ENCODE results near the gene IFNA10. TPM values are rescaled to one million over a fixed set of nuclear protein-coding genes. Genes with fewer than 3 reads are reported as not detected.

The IFNA10 gene
- total and polyA plus RNA-seq, 2 of the 4 experiments (the other 2 are of a cell fraction) = not detected

DNA sequence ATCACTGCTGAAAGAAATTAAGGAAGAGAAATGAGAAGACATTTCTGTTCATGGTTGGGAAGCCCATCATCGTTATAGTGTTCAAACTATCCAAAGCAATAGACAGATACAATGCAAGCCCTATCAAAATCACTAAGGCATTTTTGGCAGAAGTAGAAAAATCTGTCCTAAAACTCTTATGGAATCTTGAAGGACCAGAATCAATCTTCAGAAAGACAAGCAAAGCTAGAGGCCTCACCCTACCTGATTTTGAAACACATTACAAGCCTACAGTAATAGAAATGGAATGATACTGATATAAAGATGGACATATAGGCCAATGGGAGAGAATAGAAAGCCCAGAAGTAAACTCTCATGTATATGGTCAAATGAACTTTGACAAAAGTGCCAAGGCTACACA, 35.6 kb downstream of the IFNA10 start:
- H3K4me2 ChIP-seq (ENCODE audit: low read depth, low read length) = no peak overlapping the region
- no peak overlapping the region for H2BK5ac ChIP-seq (ENCODE audit: low read depth, low read length, poor library complexity, severe bottlenecking)
- ChIA-PET CTCF (no interaction called here), POLR2A (ENCODE audit: unreplicated experiment) (no interaction called here)
- TF ChIP-seq FOS (IDR thresholded peaks at IDR 0.05; ENCODE audit: low read depth, low read length) (no peak), RCOR1 (IDR thresholded peaks at IDR 0.05; ENCODE audit: insufficient replicate concordance, low read length) (no peak), CTCF (conservative IDR thresholded peaks at IDR 0.05; ENCODE audit: low read depth, low read length) (no peak), POLR2A (IDR thresholded peaks at IDR 0.05; ENCODE audit: low read depth, low read length) (no peak), CEBPB (IDR thresholded peaks at IDR 0.05; ENCODE audit: low read depth, low read length) (no peak), MXI1 (IDR thresholded peaks at IDR 0.05; ENCODE audit: borderline replicate concordance, low read depth, low read length) (no peak), ELK1 (IDR thresholded peaks at IDR 0.05; ENCODE audit: borderline replicate concordance, low read depth, low read length) (no peak), SMC3 (IDR thresholded peaks at IDR 0.05; ENCODE audit: low read depth, low read length) (no peak), MAZ (IDR thresholded peaks at IDR 0.05; ENCODE audit: borderline replicate concordance, low read depth, low read length) (no peak), BHLHE40 (IDR thresholded peaks at IDR 0.05; ENCODE audit: low read depth, low read length) (no peak), MAFK (IDR thresholded peaks at IDR 0.05; ENCODE audit: low read depth, low read length) (no peak), RFX5 (IDR thresholded peaks at IDR 0.05; ENCODE audit: low read depth, low read length) (no peak), NFE2L2 (IDR thresholded peaks at IDR 0.05; ENCODE audit: low read depth, low read length) (no peak)
- H3K23ac ChIP-seq (ENCODE audit: low read depth, low read length) = no peak overlapping the region
- in situ Hi-C loops (cut with MboI; ENCODE audit: low sequenced_read_pairs) (no loop called here), intact Hi-C loops (cut with micrococcal nuclease) (no loop called here), dilution Hi-C loops (cut with HindIII; ENCODE audit: low sequenced_read_pairs, unreplicated experiment) (no loop called here)
- DNase-seq = no peak
- no peaks in the 10 kb centered on the region for H4K20me1 ChIP-seq (ENCODE audit: insufficient read depth, low read length)
- H4K8ac ChIP-seq (ENCODE audit: low read depth in 2 of 2, low read length in 2 of 2) = no peak overlapping the region
- no peak overlapping the region for H2AK5ac ChIP-seq (ENCODE audit: low read depth, low read length)
- H3K9me1 ChIP-seq (ENCODE audit: insufficient read depth, low read length) = no peaks in the 10 kb centered on the region
- H3K4me3 ChIP-seq (ENCODE audit: insufficient read depth, low read depth, low read length) = no peak overlapping the region
- no peak overlapping the region for H3K14ac ChIP-seq (replicated peaks; ENCODE audit: low read depth, low read length)
- H3K36me3 ChIP-seq (ENCODE audit: control insufficient read depth, insufficient read depth, low read length) = no peaks in the 10 kb centered on the region
- no CpG with 5 or more reads among the region's 1 CpG for WGBS, 2 experiments (ENCODE audit: extremely low coverage in 2 of 2, insufficient read length in 1 of 2)
- H3K27ac ChIP-seq (ENCODE audit: insufficient read depth, low read length) = no peak overlapping the region
- H3K9me3 ChIP-seq (ENCODE audit: control insufficient read depth, insufficient read depth, low read length) = no peaks in the 10 kb centered on the region
- H3K4me1 ChIP-seq (ENCODE audit: control insufficient read depth, insufficient read depth, low read length) = no peaks in the 10 kb centered on the region
- no peak overlapping the region for H2BK20ac ChIP-seq (ENCODE audit: low read depth, low read length)
- H3K9ac ChIP-seq (ENCODE audit: low read depth, low read length) = no peak overlapping the region
- ATAC-seq (ENCODE audit: low read depth) = no peak
- no peak overlapping the region for H3K4ac ChIP-seq (ENCODE audit: low read depth, low read length)
- no peak overlapping the region for H4K91ac ChIP-seq (ENCODE audit: insufficient read depth, low read depth, low read length)
- no peak overlapping the region for H3K56ac ChIP-seq (ENCODE audit: extremely low read depth, insufficient read depth, low read length)
- no peak overlapping the region for H3K18ac ChIP-seq (ENCODE audit: low read depth, low read length)
- H2AK9ac ChIP-seq (replicated peaks; ENCODE audit: low read depth, low read length, poor library complexity) = no peak overlapping the region
- no TSS peak for BruUV-seq (replicated peaks)
- no peak overlapping the region for H2AFZ ChIP-seq (replicated peaks; ENCODE audit: low read length, poor library complexity)
- H4K5ac ChIP-seq (ENCODE audit: low read depth, low read length) = no peak overlapping the region
- no peak overlapping the region for H2BK15ac ChIP-seq (ENCODE audit: low read depth, low read length)
- H3K27me3 ChIP-seq (ENCODE audit: control insufficient read depth, insufficient read depth, low read length) = no peaks in the 10 kb centered on the region
- no peak overlapping the region for H2BK120ac ChIP-seq (ENCODE audit: low read depth, low read length)
- no peaks in the 10 kb centered on the region for H3K79me1 ChIP-seq (ENCODE audit: low read depth in 1 of 2, low read length in 2 of 2)
